Body of pancreas (tissue), 4 donors: ENCODE results near the gene PKLR.

ENCODE experiments used
- POLR2A ChIP-seq, 3 donors: fragments of 450-650 bp; IDR thresholded peaks; one replicate each; pipeline ENCODE4 v1.6.1; 2016; ENCODE audit warnings: antibody characterized with exemption in 3 of 3, mild to moderate bottlenecking in 2 of 3
- TF ChIP-seq, protein P1 (sequence below), 7 experiments: fragments of 450-650 bp in 4 of 7; fragments of 200-600 bp in 3 of 7; sonication (generic) in 3 of 7; IDR thresholded peaks; one replicate each; pipeline ENCODE4 v1.5.1; 2016 to 2019; ENCODE audit warnings: antibody characterized with exemption in 7 of 7

DNA sequence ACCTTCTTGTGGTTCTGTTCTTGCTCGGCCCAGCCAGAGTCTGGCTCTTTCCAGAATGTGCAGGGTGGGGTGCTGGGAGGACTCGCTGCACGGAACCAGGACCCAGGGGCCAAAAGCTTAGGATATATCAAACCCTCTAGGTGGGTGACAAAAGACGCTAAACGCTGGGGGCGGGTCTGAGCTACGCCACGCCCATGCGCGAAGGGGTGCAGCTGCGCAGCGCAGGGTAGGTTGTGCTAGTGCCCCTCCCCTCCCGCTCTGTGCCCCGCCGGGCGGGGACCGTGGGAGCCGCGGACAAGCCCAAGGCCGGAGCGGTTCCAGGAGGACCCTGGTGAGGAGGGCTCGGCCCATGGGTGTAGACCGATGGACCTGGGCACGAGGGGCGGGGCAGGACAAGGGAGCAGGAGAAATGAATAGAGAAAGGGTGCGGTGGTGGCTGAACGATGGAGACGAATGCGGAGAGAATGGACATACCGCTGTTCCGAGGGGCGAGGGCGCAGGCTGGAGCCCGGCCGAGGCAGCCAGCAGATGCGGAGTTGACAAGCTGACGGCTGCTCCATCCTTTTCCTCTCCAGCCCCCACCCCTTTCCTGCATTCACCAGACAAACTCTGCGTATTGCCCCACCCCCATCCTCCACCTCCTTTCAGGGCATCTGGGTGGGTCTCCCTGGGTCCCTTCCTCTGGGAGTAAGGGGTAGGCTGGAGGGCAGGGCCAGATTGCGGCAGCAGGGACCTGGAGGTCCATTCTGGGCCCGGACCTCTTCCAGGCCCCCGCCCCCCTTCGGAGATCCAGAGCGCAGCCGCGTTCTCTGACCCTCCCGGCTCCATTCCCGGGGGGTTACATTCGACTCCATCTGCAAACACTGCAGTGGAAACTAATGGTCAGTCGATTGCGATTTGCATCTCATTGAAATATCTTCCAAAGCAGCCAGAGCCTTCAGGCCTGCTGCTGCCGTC lies 19.7 kb upstream of the PKLR start, which contains the start of gene RUSC1:
- TF ChIP-seq, protein P1, sequence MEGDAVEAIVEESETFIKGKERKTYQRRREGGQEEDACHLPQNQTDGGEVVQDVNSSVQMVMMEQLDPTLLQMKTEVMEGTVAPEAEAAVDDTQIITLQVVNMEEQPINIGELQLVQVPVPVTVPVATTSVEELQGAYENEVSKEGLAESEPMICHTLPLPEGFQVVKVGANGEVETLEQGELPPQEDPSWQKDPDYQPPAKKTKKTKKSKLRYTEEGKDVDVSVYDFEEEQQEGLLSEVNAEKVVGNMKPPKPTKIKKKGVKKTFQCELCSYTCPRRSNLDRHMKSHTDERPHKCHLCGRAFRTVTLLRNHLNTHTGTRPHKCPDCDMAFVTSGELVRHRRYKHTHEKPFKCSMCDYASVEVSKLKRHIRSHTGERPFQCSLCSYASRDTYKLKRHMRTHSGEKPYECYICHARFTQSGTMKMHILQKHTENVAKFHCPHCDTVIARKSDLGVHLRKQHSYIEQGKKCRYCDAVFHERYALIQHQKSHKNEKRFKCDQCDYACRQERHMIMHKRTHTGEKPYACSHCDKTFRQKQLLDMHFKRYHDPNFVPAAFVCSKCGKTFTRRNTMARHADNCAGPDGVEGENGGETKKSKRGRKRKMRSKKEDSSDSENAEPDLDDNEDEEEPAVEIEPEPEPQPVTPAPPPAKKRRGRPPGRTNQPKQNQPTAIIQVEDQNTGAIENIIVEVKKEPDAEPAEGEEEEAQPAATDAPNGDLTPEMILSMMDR (IDR thresholded peaks at IDR 0.05): no peak
- peak in 2 of 3 donors; percentile 32 to 39 for TF ChIP-seq POLR2A (IDR thresholded peaks at IDR 0.05)
